ENCODE data around the gene RTL10. TPM values are rescaled to one million over a fixed set of nuclear protein-coding genes. Genes with fewer than 3 reads are reported as not detected.

RTL10 gene
- total and polyA plus RNA-seq, 2 of the 8 experiments (the other 6 are each of a cell fraction or from before 2014, with no cell fraction given): 11.5 to 18.8 TPM

DNA sequence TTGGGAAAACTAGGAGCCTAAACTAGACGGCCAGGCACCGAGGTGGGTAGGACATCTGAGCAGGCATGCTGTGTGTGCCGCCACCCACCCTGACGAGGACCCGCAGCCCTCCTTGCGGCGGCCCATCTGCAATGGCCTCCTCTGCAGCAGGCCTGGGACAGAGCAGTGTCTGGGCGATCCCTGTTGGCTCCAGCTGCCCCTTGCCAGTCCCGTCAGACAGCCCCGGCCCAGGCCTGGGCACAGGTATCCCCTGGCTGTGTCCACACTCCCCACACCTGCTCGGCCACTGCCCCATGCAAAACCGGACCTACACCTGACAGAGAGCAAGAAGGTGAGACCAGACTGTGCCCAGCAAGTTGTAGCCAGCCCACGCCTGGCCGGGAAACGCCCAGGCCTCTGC, 38.7 kb upstream of the RTL10 start:
- Histone ChIP-seq H3K79me1 (ENCODE audit: low read depth, low read length) (no peaks in the 10 kb centered on the region), H3K14ac (ENCODE audit: insufficient read length) (no peak overlapping the region), H3K79me2 (ENCODE audit: control insufficient read depth in 1 of 2, insufficient read depth in 2 of 2, low read length in 2 of 2) (no peaks in the 10 kb centered on the region), H3K27me3 (replicated peaks in 1 of 4; ENCODE audit: control insufficient read depth in 3 of 4, extremely low read depth in 1 of 4, insufficient read depth in 3 of 4, low read length in 3 of 4) (peaks cover 0 to 2% (median 0%) of the 10 kb centered on the region in 4 experiments; a peak in 4 of 7 replicates), H3K18ac (ENCODE audit: extremely low read depth, low read length) (peak overlapping the region; percentile 78; the same call in 1 of the 2 replicates), H2BK5ac (ENCODE audit: low read depth, low read length) (peak overlapping the region; percentile 71; the same call in 1 of the 2 replicates), H3K4me3 (ENCODE audit: extremely low read depth in 1 of 4, insufficient read depth in 2 of 4, low read depth in 3 of 4, low read length in 4 of 4) (no peak overlapping the region), H2BK20ac (ENCODE audit: low read length) (peak overlapping the region; percentile 27; the same call in 1 of the 2 replicates), H2AFZ (ENCODE audit: low read length) (no peak overlapping the region), H3K23ac (ENCODE audit: insufficient read length) (no peak overlapping the region), H3K4me2 (ENCODE audit: insufficient read depth in 1 of 2, low read depth in 2 of 2, low read length in 2 of 2) (no peak overlapping the region), H3K4ac (replicated peaks; ENCODE audit: insufficient read length, low read depth, low read length) (no peak overlapping the region), H4K20me1 (replicated peaks in 1 of 2; ENCODE audit: control insufficient read depth in 1 of 2, insufficient read depth in 2 of 2, low read length in 2 of 2) (no peaks in the 10 kb centered on the region), H3K56ac (replicated peaks; ENCODE audit: insufficient read length, low read depth, low read length) (no peak overlapping the region), H2BK15ac (ENCODE audit: low read length) (peak overlapping the region; percentile 76; the same call in 1 of the 2 replicates), H3K27ac (ENCODE audit: low read depth, low read length) (no peak overlapping the region), H3K9me3 (ENCODE audit: insufficient read depth in 2 of 2, low read depth in 1 of 2, low read length in 1 of 2) (no peaks in the 10 kb centered on the region), H4K5ac (ENCODE audit: insufficient read length, low read depth, low read length) (no peak overlapping the region), H2BK120ac (replicated peaks; ENCODE audit: low read depth, low read length) (no peak overlapping the region), H4K91ac (replicated peaks; ENCODE audit: insufficient read length, low read length) (peak overlapping the region; percentile 75), H2BK12ac (ENCODE audit: low read depth, low read length) (peak overlapping the region; percentile 96; the same call in 1 of the 2 replicates), H3K9ac (replicated peaks in 1 of 4; ENCODE audit: extremely low read depth in 1 of 4, low read depth in 3 of 4, low read length in 3 of 4) (no peak overlapping the region), H3K4me1 (replicated peaks in 1 of 4; ENCODE audit: control insufficient read depth in 3 of 4, insufficient read depth in 4 of 4, low read length in 3 of 4) (peaks cover 7 to 20% (median 18%) of the 10 kb centered on the region in 4 experiments), H3K36me3 (ENCODE audit: control insufficient read depth in 2 of 4, insufficient read depth in 4 of 4, low read length in 3 of 4) (no peaks in the 10 kb centered on the region), H4K8ac (ENCODE audit: extremely low read depth, insufficient read depth, low read length) (no peak overlapping the region), H3K23me2 (ENCODE audit: low read depth, low read length) (no peaks in the 10 kb centered on the region), H2AK5ac (ENCODE audit: low read depth, low read length) (no peak overlapping the region)
- CTCF ChIA-PET (ENCODE audit: partially characterized antibody): interaction anchor here (0.9 to 9.5 kb wide), 2 partner anchors 7 to 13 kb away, joined by 3 to 69 read pairs; no protein-coding TSS in a partner anchor
- no peak for FAIRE-seq
- DNase-seq (ENCODE audit: low read depth in 1 of 2, low spot score in 2 of 2): no peak
- TF ChIP-seq ATF3 (IDR thresholded peaks at IDR 0.05; ENCODE audit: insufficient read depth, low read depth, low read length) (no peak), ZNF274 (IDR thresholded peaks at IDR 0.05; ENCODE audit: borderline replicate concordance, extremely low read depth, low read length) (no peak)
- WGBS, 2 experiments (ENCODE audit: extremely low coverage in 1 of 2, insufficient coverage in 1 of 2, insufficient read length in 1 of 2, insufficient replicate concordance in 2 of 2, low coverage in 1 of 2, low lambda C conversion rate in 2 of 2, missing lambda C conversion rate in 1 of 2): 94% methylated on average over 15 of the region's 15 CpGs; no CpG with 5 or more reads in 1 of the 2 experiments
- POLR2A ChIA-PET (ENCODE audit: partially characterized antibody): no interaction called here
